GM19099 (cell line): ENCODE measurements around the gene MYLK3.

ENCODE experiments used
- POLR2A ChIP-seq: IDR thresholded peaks from 3 replicates; pipeline ENCODE4 v1.6.1; 2011; ENCODE audit warnings: low read depth; ENCODE audit not compliant: insufficient read length; ENCODE audit errors: extremely low read depth

The MYLK3 gene

GRCh38 chr16:46689365-46690280 is 58.5 kb downstream of the MYLK3 start, which contains the start of gene ORC6:
Gene ORC6 (plus strand): TSS chr16:46689659. CDS start chr16:46689706, 47 bp downstream.
- peak; percentile 80 for TF ChIP-seq POLR2A

GRCh38 chr16:46688654-46689364 is 59.3 kb downstream of the MYLK3 start, which contains the start of gene VPS35:
Gene VPS35 (minus strand): TSS chr16:46689178. CDS start chr16:46689133, 45 bp downstream.
- TF ChIP-seq POLR2A, result peak; percentile 70

- no peak for TF ChIP-seq POLR2A
Observed at GRCh38 chr16:46688101-46688653, 60.0 kb downstream of the MYLK3 start.

- no peak for TF ChIP-seq POLR2A
Observed at GRCh38 chr16:46687486-46687885, 60.7 kb downstream of the MYLK3 start.

GRCh38 chr16:46686815-46687473 is 61.2 kb downstream of the MYLK3 start:
- no peak for TF ChIP-seq POLR2A

- TF ChIP-seq POLR2A, result no peak
Observed at GRCh38 chr16:46673320-46674013, 74.7 kb downstream of the MYLK3 start.

GRCh38 chr16:46662123-46662522 is 86.0 kb downstream of the MYLK3 start:
- TF ChIP-seq POLR2A, result no peak

- TF ChIP-seq POLR2A, result no peak
Observed at GRCh38 chr16:46658925-46659324, 89.2 kb downstream of the MYLK3 start.
